Transverse colon (tissue), 4 donors: ENCODE data around the gene PHACTR3. TPM values are rescaled to one million over a fixed set of nuclear protein-coding genes. Genes with fewer than 3 reads are reported as not detected.

Source experiments
- DNase-seq: peaks from one replicate; pipeline ENCODE4 v3.0.0-alpha.2; 2019
- H3K27ac ChIP-seq, 4 donors: fragments of 200-600 bp; sonication (generic); 2 replicates each; pipeline ENCODE4 v1.5.1; 2016 to 2018; ENCODE audit warnings: inconsistent platforms in 4 of 4
- H3K27me3 ChIP-seq: fragments of 200-600 bp; sonication (generic); 2 replicates; pipeline ENCODE4 v1.5.1; 2017; ENCODE audit warnings: inconsistent platforms
- H3K36me3 ChIP-seq, 4 donors: fragments of 200-600 bp; sonication (generic); 2 replicates each; pipeline ENCODE4 v1.5.1; 2017 to 2019; ENCODE audit warnings: inconsistent platforms in 4 of 4
- H3K4me1 ChIP-seq, 4 donors: fragments of 200-600 bp; sonication (generic); 2 replicates each; pipeline ENCODE4 v1.5.1; 2017 to 2020; ENCODE audit warnings: inconsistent platforms in 4 of 4
- H3K4me3 ChIP-seq, 4 donors: fragments of 200-600 bp; sonication (generic); 1 replicate in 1 of 4; 2 replicates in 3 of 4; pipeline versions ENCODE4 v1.5.1 to v1.6.1; 2017 to 2019; ENCODE audit warnings: inconsistent platforms in 4 of 4
- H3K9me3 ChIP-seq, 2 donors: fragments of 200-600 bp; sonication (generic); 2 replicates each; pipeline ENCODE4 v1.5.1; 2017 to 2019; ENCODE audit warnings: inconsistent platforms in 2 of 2
- CTCF ChIP-seq, 5 experiments: fragments of 200-600 bp in 3 of 5; fragments of 450-650 bp in 2 of 5; sonication (generic) in 3 of 5; IDR thresholded peaks; 1 replicate in 2 of 5; 2 replicates in 3 of 5; pipeline ENCODE4 v1.5.1; 2016 to 2017; ENCODE audit warnings: antibody characterized with exemption in 5 of 5, inconsistent platforms in 3 of 5, mild to moderate bottlenecking in 2 of 5, moderate library complexity in 1 of 5
- EP300 ChIP-seq: sonication (generic); formaldehyde crosslinking; IDR thresholded peaks from one replicate; pipeline ENCODE4 v1.6.1; 2017; ENCODE audit warnings: antibody characterized with exemption, low read depth
- POLR2A ChIP-seq: fragments of 450-650 bp; IDR thresholded peaks from one replicate; pipeline ENCODE4 v1.6.1; 2016; ENCODE audit warnings: antibody characterized with exemption, mild to moderate bottlenecking, moderate library complexity
- POLR2AphosphoS5 ChIP-seq, 3 donors: sonication (generic); formaldehyde crosslinking; IDR thresholded peaks; one replicate each; pipeline ENCODE4 v1.6.1; 2016; ENCODE audit warnings: antibody characterized with exemption in 3 of 3
- WGBS, 2 donors: methylation state at CpG; one replicate each; pipeline ENCODE4 v1.1.5; 2018; ENCODE audit warnings: low coverage in 1 of 2; 5-methylcytosine and 5-hydroxymethylcytosine counted together
- in situ Hi-C, 4 donors: fragments of 200-750 bp; cut with MboI; loops; one replicate each; pipeline versions ENCODE4 v1.15.0 to v1.15.1; 2017; ENCODE audit warnings: low sequenced_read_pairs in 3 of 4, low pct_ligation_motif_present in 1 of 4, low pct_unique_long_range_greater_than_20kb in 1 of 4
- intact Hi-C: fragments of 100-400 bp; cut with DNase I; formaldehyde crosslinking; loops from one replicate; pipeline ENCODE4 v1.15.1; 2023; ENCODE audit warnings: low total_unique reads
- total RNA-seq, 4 donors: library from RNA; depleted of rRNA; stranded (reverse); fragments of >200 nt; gene quantifications; one replicate each; pipeline ENCODE4 v1.1.0, GENCODE V29; 2016

Gene PHACTR3
- total RNA-seq, 4 donors from 2014 or later: 1.6 to 7.1 (median 5.6) TPM

GRCh38 chr20:59723607-59724456 lies 119.5 kb downstream of the PHACTR3 start:
- H3K36me3 ChIP-seq: no peaks in the 10 kb centered on the region
- H3K9me3 ChIP-seq: no peaks in the 10 kb centered on the region
- no peaks in the 10 kb centered on the region for H3K27me3 ChIP-seq
- WGBS, 2 donors: 78 to 84% methylated on average over 5 to 19 of the region's 19 CpGs
- no peak overlapping the region for H3K27ac ChIP-seq
- intact Hi-C loops: no loop called here
- in situ Hi-C loops: no loop called here
- TF ChIP-seq POLR2AphosphoS5 (IDR thresholded peaks at IDR 0.05): no peak
- no peak for TF ChIP-seq EP300
- no peak for TF ChIP-seq POLR2A
- no peak for TF ChIP-seq CTCF (IDR thresholded peaks at IDR 0.05)
- no peak overlapping the region for H3K4me3 ChIP-seq
- H3K4me1 ChIP-seq: no peaks in the 10 kb centered on the region
- DNase-seq: no peak

- in situ Hi-C loops (no loop called here), intact Hi-C loops (no loop called here)
- no peaks in the 10 kb centered on the region for H3K36me3 ChIP-seq
- H3K4me3 ChIP-seq: no peak overlapping the region
- TF ChIP-seq EP300 (no peak), POLR2AphosphoS5 (IDR thresholded peaks at IDR 0.05) (no peak), CTCF (IDR thresholded peaks at IDR 0.05) (no peak), POLR2A (no peak)
- no peaks in the 10 kb centered on the region for H3K27me3 ChIP-seq
- no peaks in the 10 kb centered on the region for H3K4me1 ChIP-seq
- no peak for DNase-seq
- no peak overlapping the region for H3K27ac ChIP-seq
- 46% methylated on average over 8 of the region's 10 CpGs; no CpG with 5 or more reads in 1 of the 2 donors for WGBS, 2 donors
- H3K9me3 ChIP-seq: no peaks in the 10 kb centered on the region
Measured at GRCh38 chr20:59724457-59725366, 120.4 kb downstream of the PHACTR3 start.

- Histone ChIP-seq H3K36me3 (no peaks in the 10 kb centered on the region), H3K4me3 (no peak overlapping the region), H3K9me3 (no peaks in the 10 kb centered on the region), H3K27ac (no peak overlapping the region), H3K4me1 (no peaks in the 10 kb centered on the region), H3K27me3 (no peaks in the 10 kb centered on the region)
- WGBS, 2 donors: 74% methylated on average over 8 of the region's 8 CpGs; no CpG with 5 or more reads in 1 of the 2 donors
- intact Hi-C loops (no loop called here), in situ Hi-C loops (no loop called here)
- DNase-seq: no peak
- TF ChIP-seq POLR2A (no peak), POLR2AphosphoS5 (IDR thresholded peaks at IDR 0.05) (no peak), CTCF (IDR thresholded peaks at IDR 0.05) (no peak), EP300 (no peak)
Measured at GRCh38 chr20:59725476-59726280, 121.3 kb downstream of the PHACTR3 start.
